ENCODE measurements around the gene TSPAN10. TPM values are rescaled to one million over a fixed set of nuclear protein-coding genes. Genes with fewer than 3 reads are reported as not detected.

TSPAN10 gene
- total and polyA plus RNA-seq, 9 of the 15 experiments (the other 6 are each of a cell fraction or from before 2014, with no cell fraction given): 0.05 to 0.31 (median 0.13) TPM; not detected in 1

DNA sequence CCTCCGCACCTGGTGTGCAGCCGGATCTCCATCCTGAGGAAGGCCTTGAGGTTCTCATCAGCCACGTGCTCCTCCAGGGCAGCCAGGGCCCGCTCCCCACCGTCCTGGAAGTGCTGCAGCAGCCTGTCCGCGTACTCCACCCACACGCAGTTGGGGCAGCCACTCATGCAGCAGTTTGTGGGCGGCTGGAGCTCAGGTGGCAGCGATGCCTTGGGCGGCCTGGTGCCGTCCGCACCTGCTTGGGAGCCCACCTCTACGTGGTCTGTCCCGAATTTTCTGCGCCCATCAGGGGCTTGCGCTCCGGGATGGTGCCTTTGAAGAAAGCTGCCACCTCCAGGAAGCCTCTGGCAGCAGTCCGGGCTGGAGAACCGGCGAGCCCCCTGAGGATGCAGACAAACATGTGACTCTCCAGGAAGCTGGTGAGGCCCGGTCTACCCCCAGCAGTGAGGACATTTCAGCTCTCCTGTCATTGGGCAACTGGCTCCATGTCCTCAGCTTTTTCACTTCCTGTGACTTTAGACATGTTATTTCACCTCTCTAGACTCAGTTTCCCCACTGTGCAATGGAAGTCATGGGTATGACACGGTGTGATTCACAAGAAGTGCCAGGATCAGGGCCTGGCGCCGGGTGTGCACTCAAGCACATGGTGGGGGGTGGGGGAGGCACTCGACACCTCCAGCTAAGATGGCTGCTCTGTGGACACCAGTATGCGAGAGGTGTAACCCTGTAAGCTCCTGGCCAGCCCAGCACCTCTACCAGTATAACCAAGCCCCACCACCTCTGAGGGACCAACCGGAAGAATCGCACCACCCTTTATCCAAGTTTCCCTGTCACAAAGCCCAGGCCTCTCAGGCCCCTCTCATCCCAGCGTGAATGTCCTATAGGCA, 28.5 kb downstream of the TSPAN10 start (continued):
- TF ChIP-seq ZNF398 (CRISPR knock-in tag; IDR thresholded peaks at IDR 0.05) (peak; percentile 64), MYNN (IDR thresholded peaks at IDR 0.05) (no peak), MYNN (CRISPR knock-in tag; IDR thresholded peaks at IDR 0.05) (no peak), HEY1 (CRISPR knock-in tag; IDR thresholded peaks at IDR 0.05; ENCODE audit: borderline replicate concordance) (no peak), C11orf30 (IDR thresholded peaks at IDR 0.05; ENCODE audit: low read depth) (no peak), HIVEP1 (CRISPR knock-in tag; IDR thresholded peaks at IDR 0.05) (0 out of 2 replicates have a peak, but pooled peaks have one; percentile 13), EWSR1 (IDR thresholded peaks at IDR 0.05; ENCODE audit: borderline replicate concordance, low read depth, partially characterized antibody) (no peak), ZBTB49 (CRISPR knock-in tag; IDR thresholded peaks at IDR 0.05; ENCODE audit: borderline replicate concordance) (no peak), CHD4 (IDR thresholded peaks at IDR 0.05; ENCODE audit: insufficient read depth, insufficient replicate concordance, low read depth, low read length, poor library complexity, severe bottlenecking) (no peak), ZNF347 (CRISPR knock-in tag; IDR thresholded peaks at IDR 0.05; ENCODE audit: low read depth) (0 out of 2 replicates have a peak, but pooled peaks have one; percentile 73), MYBL2 (IDR thresholded peaks at IDR 0.05; ENCODE audit: low read depth) (no peak), MYBL2 (CRISPR knock-in tag; IDR thresholded peaks at IDR 0.05; ENCODE audit: borderline replicate concordance) (no peak), MTA3 (IDR thresholded peaks at IDR 0.05; ENCODE audit: borderline replicate concordance) (no peak), TAF7 (tag; IDR thresholded peaks at IDR 0.05) (peak; percentile 36; the same call in 1 of the 2 replicates), SRSF1 (IDR thresholded peaks at IDR 0.05; ENCODE audit: low read depth, low read length) (no peak), RBM14 (IDR thresholded peaks at IDR 0.05; ENCODE audit: borderline replicate concordance, insufficient read depth, low read depth, low read length) (no peak), ZBTB1 (CRISPR knock-in tag; IDR thresholded peaks at IDR 0.05; ENCODE audit: borderline replicate concordance, low read depth) (no peak), KLF16 (IDR thresholded peaks at IDR 0.05) (no peak)
- TF ChIP-seq, protein P1, sequence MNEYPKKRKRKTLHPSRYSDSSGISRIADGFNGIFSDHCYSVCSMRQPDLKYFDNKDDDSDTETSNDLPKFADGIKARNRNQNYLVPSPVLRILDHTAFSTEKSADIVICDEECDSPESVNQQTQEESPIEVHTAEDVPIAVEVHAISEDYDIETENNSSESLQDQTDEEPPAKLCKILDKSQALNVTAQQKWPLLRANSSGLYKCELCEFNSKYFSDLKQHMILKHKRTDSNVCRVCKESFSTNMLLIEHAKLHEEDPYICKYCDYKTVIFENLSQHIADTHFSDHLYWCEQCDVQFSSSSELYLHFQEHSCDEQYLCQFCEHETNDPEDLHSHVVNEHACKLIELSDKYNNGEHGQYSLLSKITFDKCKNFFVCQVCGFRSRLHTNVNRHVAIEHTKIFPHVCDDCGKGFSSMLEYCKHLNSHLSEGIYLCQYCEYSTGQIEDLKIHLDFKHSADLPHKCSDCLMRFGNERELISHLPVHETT (CRISPR knock-in tag; conservative IDR thresholded peaks at IDR 0.05 in 1 of 2, IDR thresholded peaks at IDR 0.05 in 1 of 2): peak in 1 of 2 experiments; percentile 89; a peak in 2 of 4 replicates
- TF ChIP-seq, protein P2, sequence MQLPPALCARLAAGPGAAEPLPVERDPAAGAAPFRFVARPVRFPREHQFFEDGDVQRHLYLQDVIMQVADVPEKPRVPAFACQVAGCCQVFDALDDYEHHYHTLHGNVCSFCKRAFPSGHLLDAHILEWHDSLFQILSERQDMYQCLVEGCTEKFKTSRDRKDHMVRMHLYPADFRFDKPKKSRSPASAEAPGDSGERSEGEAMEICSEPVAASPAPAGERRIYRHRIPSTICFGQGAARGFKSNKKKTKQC (CRISPR knock-in tag; IDR thresholded peaks at IDR 0.05): peak; percentile 52; the same call in 1 of the 2 replicates
